Cerebellar nuclear complex (tissue), 1 donor: ENCODE data around the gene COLEC12.
"Not testable (repeated sequence)": the region's sequence is repeated elsewhere in the genome, so short reads cannot be mapped to it uniquely, and the experiment has no call there.

Source experiments
- DNase-seq, 2 experiments: peaks; one replicate each; lab custom pipeline; 2025; lab: John Stamatoyannopoulos, UW

Gene COLEC12

DNA sequence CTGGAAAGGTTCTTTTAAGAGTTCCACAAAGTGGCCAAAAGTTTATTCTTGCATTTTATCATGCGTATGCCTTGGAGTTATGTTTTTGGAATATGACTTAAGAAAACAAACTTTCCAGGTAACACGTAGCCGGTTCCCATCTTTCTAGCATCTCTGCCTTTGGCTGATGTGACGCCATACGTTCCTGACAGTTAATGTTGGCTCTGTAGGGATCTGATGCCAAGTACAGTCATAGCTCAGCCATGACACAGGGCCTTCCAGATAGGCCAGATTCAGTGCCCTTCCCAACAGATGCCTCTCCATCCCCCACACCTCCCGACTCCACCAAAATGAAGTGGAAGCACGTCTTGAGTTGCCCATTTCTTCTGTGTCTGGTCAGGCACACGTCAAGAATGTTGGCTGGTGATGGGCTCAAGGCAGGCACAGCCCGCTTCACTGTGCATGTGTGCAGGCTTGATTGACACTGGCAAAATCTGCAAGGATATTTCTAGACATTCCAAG is 181.7 kb downstream of the COLEC12 start:
- no peak for DNase-seq

DNA sequence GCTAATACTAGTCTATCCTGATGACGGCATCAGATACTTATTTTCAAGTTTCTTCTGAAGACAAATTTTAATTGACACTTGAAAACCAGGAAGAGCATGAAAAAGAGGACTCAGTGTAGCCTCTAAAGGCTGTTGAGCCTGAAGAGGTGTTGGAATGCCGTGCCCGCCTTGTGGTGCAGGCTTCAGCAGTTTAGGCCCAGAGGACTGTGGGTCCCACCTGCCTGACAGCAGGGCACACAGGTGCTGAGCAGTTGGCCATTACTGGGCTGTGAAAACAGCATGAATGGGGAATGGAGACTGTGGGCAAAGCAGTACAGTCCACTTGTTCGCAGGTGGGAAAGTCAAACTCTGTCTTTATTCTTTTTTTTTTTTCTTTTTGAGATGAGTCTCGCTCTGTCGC is 182.9 kb downstream of the COLEC12 start:
- DNase-seq: no peak

- DNase-seq: no peak
These were observed 184.1 kb downstream of the COLEC12 start for GRCh38 chr18:316393-316792.

DNA sequence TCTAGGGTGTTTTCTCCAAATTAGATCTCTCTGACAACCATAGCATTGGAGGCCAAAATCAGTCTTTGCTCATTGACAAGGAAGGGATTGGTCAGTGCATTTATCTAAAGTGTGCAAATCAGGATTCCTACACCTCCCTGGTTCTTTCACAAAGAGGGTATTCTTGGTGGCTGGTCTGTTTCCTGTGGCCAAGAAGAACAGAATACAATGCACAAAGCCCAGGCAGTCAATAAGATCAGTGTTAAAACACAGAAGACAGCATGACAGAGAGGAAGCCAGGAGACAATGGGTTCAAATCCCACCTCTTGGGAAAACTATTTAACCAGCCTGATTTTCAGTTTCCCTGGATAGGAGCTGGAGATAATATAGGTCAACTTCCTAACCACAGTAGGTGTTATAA is 186.6 kb downstream of the COLEC12 start:
- no peak for DNase-seq

DNA sequence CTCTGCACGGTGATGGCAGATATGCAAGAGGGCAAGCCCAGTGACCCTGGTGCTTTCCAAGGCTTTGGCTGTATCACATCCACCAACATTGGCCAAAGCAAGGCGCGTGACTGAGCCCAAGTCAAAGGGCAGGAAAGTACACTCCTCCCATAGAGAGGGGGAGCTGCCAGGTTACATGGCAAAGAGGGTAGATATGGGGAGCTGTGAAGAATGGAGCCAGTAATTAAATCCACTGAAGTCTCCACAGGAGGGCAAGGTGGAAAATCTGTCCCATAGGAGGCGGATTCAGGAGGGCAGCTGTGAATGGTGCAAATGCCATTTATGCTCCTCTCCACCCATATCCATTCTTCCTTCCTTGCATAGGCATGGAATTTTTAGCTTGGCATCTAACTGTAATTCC is 188.1 kb downstream of the COLEC12 start:
- DNase-seq: no peak

- DNase-seq: no peak
These were observed 190.5 kb downstream of the COLEC12 start for GRCh38 chr18:310042-310441.

DNA sequence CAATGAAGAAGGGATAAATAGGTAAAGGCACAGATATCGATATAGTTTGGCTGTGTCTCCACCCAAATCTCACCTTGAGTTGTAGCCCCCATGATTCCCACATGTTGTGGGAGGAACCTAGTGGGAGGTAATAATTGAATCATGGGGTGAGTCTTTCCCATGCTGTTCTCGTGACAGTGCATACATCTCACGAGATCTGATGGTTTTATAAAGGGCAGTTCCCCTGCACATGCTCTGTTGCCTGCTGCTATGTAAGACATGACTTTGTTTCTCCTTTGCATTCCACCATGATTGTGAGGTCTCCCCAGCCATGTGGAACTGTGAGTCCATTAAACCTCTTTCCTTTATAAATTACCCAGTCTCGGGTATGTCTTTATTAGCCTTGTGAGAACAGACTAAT is 192.4 kb downstream of the COLEC12 start:
- not testable (repeated sequence) for DNase-seq

- DNase-seq: no peak
These were observed 193.8 kb downstream of the COLEC12 start for GRCh38 chr18:306608-307255.

- no peak for DNase-seq
These were observed 195.4 kb downstream of the COLEC12 start for GRCh38 chr18:305003-305501.

- no peak for DNase-seq
These were observed 196.9 kb downstream of the COLEC12 start for GRCh38 chr18:303607-304006.

GRCh38 chr18:303011-303410 is 197.5 kb downstream of the COLEC12 start:
- DNase-seq: no peak

GRCh38 chr18:302097-302496 is 198.4 kb downstream of the COLEC12 start:
- no peak for DNase-seq

DNA sequence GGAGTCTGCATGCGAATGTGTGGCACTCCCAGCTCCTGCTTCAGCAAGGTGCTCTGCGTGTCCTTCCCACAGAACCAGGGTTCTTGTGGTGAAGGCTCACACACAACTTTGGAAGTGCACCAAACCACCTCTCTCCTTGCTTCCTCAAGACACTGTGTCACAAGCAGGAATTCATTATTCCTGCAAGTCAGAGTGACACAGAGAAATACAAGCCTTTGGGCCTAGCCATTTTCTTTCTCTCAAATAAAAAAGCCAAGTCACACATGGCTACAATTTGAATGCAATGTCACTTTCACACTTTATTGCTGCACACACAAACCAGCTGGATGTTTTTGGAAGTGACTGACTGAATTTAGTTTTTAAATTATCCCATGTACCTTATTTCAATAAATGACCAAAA is 202.6 kb downstream of the COLEC12 start:
- no peak for DNase-seq

- no peak for DNase-seq
These were observed 204.6 kb downstream of the COLEC12 start for GRCh38 chr18:295756-296490.

DNA sequence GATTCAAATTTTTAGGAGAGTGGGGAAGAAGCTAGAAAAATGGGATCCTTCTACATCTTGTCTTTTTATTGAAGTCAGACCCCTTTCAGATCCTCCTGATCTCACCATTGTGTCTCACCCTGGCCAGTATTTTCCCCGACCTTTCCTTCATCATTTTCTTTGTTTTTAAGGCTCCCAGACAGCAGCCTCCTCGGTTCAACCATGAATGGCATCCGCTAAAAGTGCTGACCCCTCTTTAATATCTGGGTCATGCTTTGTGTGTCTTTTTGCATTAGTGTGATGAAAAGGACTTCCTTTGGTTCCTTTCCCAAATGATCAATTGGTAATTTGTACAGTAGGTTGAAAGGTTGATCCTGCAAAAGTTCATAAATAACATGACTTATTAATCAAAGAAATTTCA is 205.9 kb downstream of the COLEC12 start:
- DNase-seq: no peak

DNA sequence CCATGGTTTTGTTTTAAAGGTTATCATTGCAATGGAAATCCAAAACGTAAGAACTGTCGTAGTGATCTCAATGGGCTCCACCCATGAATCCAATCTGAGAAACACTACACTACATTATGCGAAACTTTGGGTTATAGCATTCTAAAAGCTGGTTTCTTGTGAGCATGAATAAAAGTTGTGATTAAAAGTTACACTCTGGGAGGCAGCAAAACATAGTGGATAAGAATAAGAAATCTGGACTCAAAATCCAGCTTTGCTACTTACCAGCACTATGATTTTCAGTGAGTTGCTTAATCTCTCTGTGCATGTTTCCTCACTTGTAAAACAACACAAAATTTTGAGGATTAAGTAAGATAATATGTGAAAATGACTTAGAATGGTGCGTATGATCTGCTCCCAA is 207.0 kb downstream of the COLEC12 start:
- DNase-seq: no peak

- no peak for DNase-seq
These were observed 208.2 kb downstream of the COLEC12 start for GRCh38 chr18:292271-292670.

- DNase-seq: not testable (repeated sequence)
These were observed 210.5 kb downstream of the COLEC12 start for GRCh38 chr18:289970-290369.

- DNase-seq: no peak
These were observed 211.5 kb downstream of the COLEC12 start for GRCh38 chr18:289026-289425.

DNA sequence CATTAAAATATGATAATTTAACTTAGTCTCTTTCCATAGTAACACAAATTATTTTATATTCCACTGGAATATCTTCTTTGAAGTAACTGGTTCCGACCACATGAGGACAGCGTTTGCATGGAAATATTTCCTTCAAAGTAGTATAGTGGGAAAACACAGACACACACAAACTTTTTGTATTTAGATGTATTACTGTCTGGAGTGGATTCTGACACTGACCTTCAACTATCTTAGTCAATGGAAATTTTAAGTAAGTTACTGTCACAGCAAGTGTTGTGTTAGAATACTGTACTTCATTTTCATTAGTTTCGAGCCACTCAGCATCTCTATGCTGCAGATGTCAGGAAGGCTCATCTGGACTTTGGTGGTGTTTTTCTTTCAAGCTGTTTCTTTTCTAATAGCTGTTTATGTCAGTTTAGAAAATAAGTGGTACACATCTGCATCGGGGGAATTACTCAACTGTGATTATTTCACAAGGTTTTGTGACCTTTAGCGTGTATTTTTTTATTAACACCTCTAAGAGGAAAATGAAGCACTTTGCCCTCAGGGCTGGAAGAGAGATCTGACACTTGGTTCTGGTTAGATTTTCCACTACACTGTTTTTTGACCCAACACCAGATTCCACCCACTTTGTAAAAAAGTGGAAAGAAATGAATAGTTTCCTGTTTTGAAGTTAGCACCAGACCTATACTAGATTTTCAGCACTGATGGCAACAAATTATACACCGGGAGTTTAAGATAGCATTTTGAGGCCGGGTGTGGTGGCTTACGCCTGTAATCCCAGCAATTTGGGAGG is 213.8 kb downstream of the COLEC12 start:
- DNase-seq: no peak

GRCh38 chr18:285817-286216 is 214.7 kb downstream of the COLEC12 start:
- no peak for DNase-seq

DNA sequence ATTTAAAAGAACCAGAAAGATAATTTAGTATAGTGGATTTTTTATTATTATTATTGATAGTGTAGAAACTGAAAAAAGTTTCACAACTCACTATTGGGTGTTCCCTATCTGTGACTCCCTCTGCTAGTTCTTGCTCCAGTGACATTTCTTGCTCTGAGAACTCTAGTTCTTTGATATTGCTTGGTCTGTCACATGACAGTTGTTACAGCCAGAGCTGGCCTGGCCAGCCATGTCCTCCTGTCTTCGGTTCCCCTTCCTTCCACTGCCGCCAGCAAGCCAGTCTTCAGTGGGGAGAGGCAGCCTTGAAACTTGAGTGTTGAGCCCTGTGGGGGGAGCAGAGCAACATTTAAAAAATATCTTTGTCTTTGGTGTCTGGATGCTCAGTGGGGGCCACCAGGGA is 225.0 kb downstream of the COLEC12 start:
- no peak for DNase-seq

DNA sequence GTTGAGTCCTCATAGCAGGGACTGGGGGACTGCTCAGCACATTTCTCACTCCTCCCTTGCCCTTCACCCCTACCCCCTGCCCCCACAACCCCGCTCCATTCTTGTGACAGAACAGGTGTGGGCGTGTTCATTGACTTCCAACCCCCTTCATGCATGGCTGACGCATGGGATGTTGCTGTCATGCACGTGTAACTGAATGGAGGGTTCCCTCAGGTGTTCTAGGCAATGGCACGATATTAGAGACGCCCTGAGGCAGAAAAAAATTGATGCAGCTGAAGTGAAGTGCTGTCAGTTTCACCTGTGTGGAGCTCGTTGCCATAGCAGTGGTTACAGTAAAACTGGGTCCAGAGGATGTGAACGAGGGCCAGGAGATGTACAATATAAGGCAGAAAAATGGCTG is 226.2 kb downstream of the COLEC12 start:
- no peak for DNase-seq
